DOHH2 (cell line): ENCODE measurements around the gene IGF2BP3.
"Not testable (repeated sequence)": the region's sequence is repeated elsewhere in the genome, so short reads cannot be mapped to it uniquely, and the experiment has no call there.

ENCODE experiments used
- H3F3A ChIP-seq: fragments of 200-600 bp; sonication (generic), shearing (Covaris generic); 2 replicates; pipeline ENCODE4 v1.6.0; 2016; ENCODE audit warnings: antibody characterized with exemption, mild to moderate bottlenecking; ENCODE audit not compliant: control insufficient read depth, insufficient read depth
- H3K27ac ChIP-seq: fragments of 200-600 bp; sonication (generic); 2 replicates; pipeline ENCODE4 v1.5.1; 2014; ENCODE audit warnings: low read depth, mild to moderate bottlenecking, low read length, moderate library complexity
- H3K27me3 ChIP-seq: fragments of 200-600 bp; sonication (generic); 2 replicates; pipeline ENCODE4 v1.6.1; 2014; ENCODE audit warnings: mild to moderate bottlenecking, low read length, mixed read lengths; ENCODE audit not compliant: control insufficient read depth
- H3K36me3 ChIP-seq: fragments of 200-600 bp; sonication (generic); 2 replicates; pipeline ENCODE4 v1.6.1; 2014; ENCODE audit warnings: mild to moderate bottlenecking, low read length, moderate library complexity, mixed read lengths; ENCODE audit not compliant: control insufficient read depth
- H3K4me1 ChIP-seq: fragments of 200-600 bp; sonication (generic); 2 replicates; pipeline ENCODE4 v1.6.1; 2014; ENCODE audit warnings: mild to moderate bottlenecking, low read length, mixed read lengths; ENCODE audit not compliant: control insufficient read depth
- H3K4me2 ChIP-seq: fragments of 200-600 bp; sonication (generic); 2 replicates; pipeline ENCODE4 v1.6.0; 2014; ENCODE audit warnings: mild to moderate bottlenecking, low read length, moderate library complexity
- H3K4me3 ChIP-seq: fragments of 200-600 bp; sonication (generic); 2 replicates; pipeline ENCODE4 v1.5.1; 2014; ENCODE audit warnings: mild to moderate bottlenecking, low read length, mixed read lengths
- H3K79me2 ChIP-seq: fragments of 200-600 bp; sonication (generic); 2 replicates; pipeline ENCODE4 v1.6.1; 2014; ENCODE audit warnings: mild to moderate bottlenecking, low read length, mixed read lengths; ENCODE audit not compliant: control insufficient read depth
- H3K9me2 ChIP-seq: fragments of 200-600 bp; sonication (generic); replicated peaks from 2 replicates; pipeline ENCODE4 v1.6.1; 2014; ENCODE audit warnings: mild to moderate bottlenecking, low read length, mixed read lengths; ENCODE audit not compliant: control insufficient read depth
- H3K9me3 ChIP-seq: fragments of 200-600 bp; sonication (generic); 2 replicates; pipeline ENCODE4 v1.6.1; 2014; ENCODE audit warnings: antibody characterized with exemption, low read length, mixed read lengths; ENCODE audit not compliant: control insufficient read depth, insufficient read depth
- H4K20me1 ChIP-seq: fragments of 200-600 bp; sonication (generic); 2 replicates; pipeline ENCODE4 v1.6.0; 2014; ENCODE audit warnings: low read depth, mild to moderate bottlenecking, antibody characterized with exemption, low read length, moderate library complexity; ENCODE audit not compliant: control insufficient read depth, insufficient read depth
- CTCF ChIP-seq: fragments of 200-600 bp; sonication (generic); IDR thresholded peaks from one replicate; pipeline ENCODE4 v1.5.1; 2014; ENCODE audit warnings: antibody characterized with exemption, mild to moderate bottlenecking, low read depth, low read length; ENCODE audit not compliant: poor library complexity, severe bottlenecking
- EZH2phosphoT487 ChIP-seq: fragments of 200-600 bp; sonication (generic); IDR thresholded peaks from 2 replicates; pipeline ENCODE4 v1.6.1; 2017; ENCODE audit warnings: borderline replicate concordance, mild to moderate bottlenecking, antibody characterized with exemption, low read length, moderate library complexity, mixed read lengths

Gene IGF2BP3

GRCh38 chr7:23470330-23471105 is at the start of gene IGF2BP3:
Gene IGF2BP3 (minus strand): TSS chr7:23470491. CDS start chr7:23470110, 381 bp downstream.
- Histone ChIP-seq H3K27me3 (no peaks in the 10 kb centered on the region), H3K36me3 (peaks cover 68% of the 10 kb centered on the region), H3K27ac (peak within 1 kb of the TSS; percentile 95), H4K20me1 (peaks cover 33% of the 10 kb centered on the region), H3F3A (peaks cover 38% of the 10 kb centered on the region), H3K9me3 (no peaks in the 10 kb centered on the region), H3K4me2 (peak within 1 kb of the TSS; percentile 94), H3K79me2 (peaks cover 86% of the 10 kb centered on the region), H3K4me3 (peak within 1 kb of the TSS; percentile 75), H3K9me2 (no peaks in the 10 kb centered on the region), H3K4me1 (peaks cover 28% of the 10 kb centered on the region)
- TF ChIP-seq EZH2phosphoT487 (no peak), CTCF (no peak)

GRCh38 chr7:23514755-23515154 is 44.5 kb upstream of the IGF2BP3 start:
- Histone ChIP-seq H3K9me3 (no peaks in the 10 kb centered on the region), H3K9me2 (no peaks in the 10 kb centered on the region), H4K20me1 (peaks cover 12% of the 10 kb centered on the region), H3F3A (peaks cover 21% of the 10 kb centered on the region), H3K36me3 (peaks cover 96% of the 10 kb centered on the region), H3K27me3 (no peaks in the 10 kb centered on the region), H3K27ac (no peak overlapping the region), H3K79me2 (peaks cover 92% of the 10 kb centered on the region), H3K4me3 (no peak overlapping the region), H3K4me2 (no peak overlapping the region), H3K4me1 (no peaks in the 10 kb centered on the region)
- TF ChIP-seq EZH2phosphoT487 (no peak), CTCF (no peak)

- H3K79me2 ChIP-seq = peaks cover 92% of the 10 kb centered on the region
- H4K20me1 ChIP-seq = peaks cover 19% of the 10 kb centered on the region
- H3K9me2 ChIP-seq, H3K9me3 ChIP-seq, H3K27me3 ChIP-seq, H3K4me3 ChIP-seq, H3K4me1 ChIP-seq, H3K27ac ChIP-seq, H3K4me2 ChIP-seq: not testable (repeated sequence)
- H3K36me3 ChIP-seq = peaks cover 96% of the 10 kb centered on the region
- peaks cover 27% of the 10 kb centered on the region for H3F3A ChIP-seq
These were observed 43.5 kb upstream of the IGF2BP3 start for GRCh38 chr7:23513746-23514145.

- Histone ChIP-seq H3K27ac (no peak overlapping the region), H3K27me3 (no peaks in the 10 kb centered on the region), H3K4me2 (no peak overlapping the region), H3K4me3 (no peak overlapping the region), H3K4me1 (peaks cover 24% of the 10 kb centered on the region), H3K9me2 (no peaks in the 10 kb centered on the region), H3K79me2 (peaks cover 21% of the 10 kb centered on the region), H3K36me3 (0 out of 2 replicates have a peak, but pooled peaks cover 3% of the 10 kb centered on the region), H3F3A (peaks cover 44% of the 10 kb centered on the region), H4K20me1 (no peaks in the 10 kb centered on the region), H3K9me3 (no peaks in the 10 kb centered on the region)
- TF ChIP-seq EZH2phosphoT487 (no peak), CTCF (no peak)
These were observed 23.7 kb upstream of the IGF2BP3 start for GRCh38 chr7:23494009-23494408.
